MCF 10A (cell line): ENCODE measurements around the gene KY. TPM values are rescaled to one million over a fixed set of nuclear protein-coding genes. Genes with fewer than 3 reads are reported as not detected.

Experiments
- BruUV-seq: library from RNA; stranded (reverse); fragments of 400-500 nt; replicated peaks from 2 replicates; lab custom pipeline; 2021; lab: Mats Ljungman, UMichigan
- CTCF ChIA-PET: fragments of 300-600 bp; sonication (Branson Sonifier 250); formaldehyde crosslinking; extraction: SDS; loops from one replicate; lab custom pipeline; 2021; ENCODE audit warnings: antibody characterized with exemption, inconsistent platforms; lab: Yijun Ruan, JAX
- POLR2A ChIA-PET: fragments of 300-600, 350-650 bp; sonication (Branson Sonifier 250); formaldehyde crosslinking; extraction: SDS; loops from one replicate; lab custom pipeline; 2020; ENCODE audit warnings: antibody characterized with exemption, inconsistent platforms; lab: Yijun Ruan, JAX
- DNase-seq: peaks from one replicate; pipeline ENCODE4 v3.0.0-alpha.2; 2018; ENCODE audit not compliant: unreplicated experiment
- H3K27ac Mint-ChIP-seq: one replicate; pipeline ENCODE4 v1.8.0; 2022; ENCODE audit warnings: mild to moderate bottlenecking, low read depth, mixed read lengths; ENCODE audit not compliant: unreplicated experiment
- H3K27me3 Mint-ChIP-seq: one replicate; pipeline ENCODE4 v1.8.0; 2022; ENCODE audit warnings: mixed read lengths; ENCODE audit not compliant: insufficient read depth, unreplicated experiment
- H3K36me3 Mint-ChIP-seq: one replicate; pipeline ENCODE4 v1.8.0; 2022; ENCODE audit warnings: mild to moderate bottlenecking, moderate library complexity, mixed read lengths; ENCODE audit not compliant: insufficient read depth, unreplicated experiment
- H3K4me1 Mint-ChIP-seq: one replicate; pipeline ENCODE4 v1.8.0; 2022; ENCODE audit warnings: mixed read lengths; ENCODE audit not compliant: insufficient read depth, unreplicated experiment
- H3K4me3 Mint-ChIP-seq: one replicate; pipeline ENCODE4 v1.8.0; 2022; ENCODE audit warnings: mild to moderate bottlenecking, moderate library complexity, mixed read lengths; ENCODE audit not compliant: unreplicated experiment
- H3K9me3 Mint-ChIP-seq: one replicate; pipeline ENCODE4 v1.8.0; 2022; ENCODE audit warnings: mixed read lengths; ENCODE audit not compliant: unreplicated experiment
- CTCF ChIP-seq: fragments of 200-600 bp; IDR thresholded peaks from one replicate; pipeline ENCODE4 v1.8.0; 2022; ENCODE audit warnings: antibody characterized with exemption, mild to moderate bottlenecking; ENCODE audit not compliant: unreplicated experiment
- intact Hi-C: fragments of 100-400 bp; cut with micrococcal nuclease; formaldehyde crosslinking; loops from 2 replicates; pipeline ENCODE4 v1.14.1; 2022
- total RNA-seq: library from RNA; stranded (reverse); gene quantifications from 2 replicates; pipeline ENCODE4 v1.2.3, GENCODE V29; 2022

The KY gene
- total RNA-seq, 1 experiment from 2014 or later = not detected

- H3K27me3 Mint-ChIP-seq = peaks cover 10% of the 10 kb centered on the region
These were observed 672 bp upstream of the KY start for GRCh38 chr3:134651347-134652041.

GRCh38 chr3:134649106-134649705 is 1.6 kb downstream of the KY start:
- H3K27me3 Mint-ChIP-seq = no peaks in the 10 kb centered on the region
- no peak overlapping the region for H3K4me3 Mint-ChIP-seq
- no peaks in the 10 kb centered on the region for H3K36me3 Mint-ChIP-seq
- no peak for TF ChIP-seq CTCF
- ChIA-PET POLR2A (interaction anchor here (0.6 kb wide), 1 partner anchor 232 kb away, joined by 3 read pairs; no protein-coding TSS in a partner anchor), CTCF (interaction anchor here (0.7 kb wide), 1 partner anchor 17 kb away, joined by 3 read pairs; no protein-coding TSS in a partner anchor)
- H3K9me3 Mint-ChIP-seq = no peaks in the 10 kb centered on the region
- H3K27ac Mint-ChIP-seq = no peak overlapping the region
- intact Hi-C loops = no loop called here
- DNase-seq = no peak
- BruUV-seq = no TSS peak
- no peaks in the 10 kb centered on the region for H3K4me1 Mint-ChIP-seq

More at GRCh38 chr3:134651347-134652041, 672 bp upstream of the KY start:
- Mint-ChIP-seq H3K36me3 (no peaks in the 10 kb centered on the region), H3K4me3 (peak overlapping the region; percentile 54), H3K4me1 (no peaks in the 10 kb centered on the region), H3K9me3 (no peaks in the 10 kb centered on the region), H3K27ac (no peak overlapping the region)
- POLR2A ChIA-PET = no interaction called here
- intact Hi-C loops = loop anchor here (10.0 kb wide), 1 partner anchor 103 kb away; no protein-coding TSS in a partner anchor
- BruUV-seq = no TSS peak
- no peak for DNase-seq
- CTCF ChIA-PET = no interaction called here
- TF ChIP-seq CTCF = no peak

- Mint-ChIP-seq H3K27ac (no peak overlapping the region), H3K27me3 (no peaks in the 10 kb centered on the region), H3K4me3 (no peak overlapping the region), H3K36me3 (no peaks in the 10 kb centered on the region), H3K4me1 (no peaks in the 10 kb centered on the region), H3K9me3 (no peaks in the 10 kb centered on the region)
- CTCF ChIA-PET = interaction anchor here (0.7 kb wide), 3 partner anchors 16 to 624 kb away, joined by 3 read pairs; no protein-coding TSS in a partner anchor
- BruUV-seq = no TSS peak
- no peak for TF ChIP-seq CTCF
- POLR2A ChIA-PET = no interaction called here
- intact Hi-C loops = no loop called here
- no peak for DNase-seq
These were observed 2.7 kb downstream of the KY start for GRCh38 chr3:134647902-134648760.

- no peak overlapping the region for H3K27ac Mint-ChIP-seq
- DNase-seq = no peak
- BruUV-seq = no TSS peak
- intact Hi-C loops = no loop called here
- H3K4me1 Mint-ChIP-seq = no peaks in the 10 kb centered on the region
- no peaks in the 10 kb centered on the region for H3K36me3 Mint-ChIP-seq
- no peaks in the 10 kb centered on the region for H3K9me3 Mint-ChIP-seq
- no peak overlapping the region for H3K4me3 Mint-ChIP-seq
- ChIA-PET POLR2A (no interaction called here), CTCF (no interaction called here)
- H3K27me3 Mint-ChIP-seq = no peaks in the 10 kb centered on the region
- TF ChIP-seq CTCF = no peak
These were observed 4.7 kb downstream of the KY start for GRCh38 chr3:134646086-134646485.
